Fibroblast of mammary gland (primary cell): ENCODE measurements around the gene DPYSL4.
"Not testable (repeated sequence)": the region's sequence is repeated elsewhere in the genome, so short reads cannot be mapped to it uniquely, and the experiment has no call there.

ENCODE experiments used
- DNase-seq: peaks from one replicate; pipeline ENCODE4 v3.0.0-alpha.2; 2010; ENCODE audit warnings: low read depth
- H3K4me3 ChIP-seq: 2 replicates; pipeline ENCODE4 v1.5.1; 2011; ENCODE audit warnings: low read depth, mild to moderate bottlenecking, low read length, moderate library complexity; ENCODE audit not compliant: control insufficient read depth
- TF ChIP-seq, protein P1 (sequence below): conservative IDR thresholded peaks from 2 replicates; pipeline ENCODE4 v1.5.1; 2011; ENCODE audit warnings: low read depth, low read length, inconsistent platforms; ENCODE audit not compliant: control insufficient read depth, insufficient read depth

DPYSL4 gene

DNA sequence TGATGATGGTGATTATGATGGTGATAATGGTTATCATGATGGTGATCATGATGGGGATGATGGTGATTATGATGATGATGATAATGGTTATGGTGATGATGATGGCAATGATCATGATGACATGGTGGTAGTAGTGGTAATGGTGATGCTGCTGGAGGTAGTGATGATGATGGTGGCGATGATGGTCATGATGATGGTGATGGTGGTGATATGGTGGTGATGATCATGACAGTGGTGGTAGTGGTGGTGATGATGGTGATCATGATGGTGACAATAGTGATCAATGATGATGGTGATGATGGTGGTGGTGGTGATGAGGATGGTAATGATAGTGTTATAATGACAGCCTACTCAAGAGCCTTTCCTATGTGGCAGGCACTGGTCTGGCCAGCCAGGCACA lies 31.8 kb upstream of the DPYSL4 start:
- DNase-seq, result no peak
- H3K4me3 ChIP-seq, result no peak overlapping the region
- TF ChIP-seq, protein P1, sequence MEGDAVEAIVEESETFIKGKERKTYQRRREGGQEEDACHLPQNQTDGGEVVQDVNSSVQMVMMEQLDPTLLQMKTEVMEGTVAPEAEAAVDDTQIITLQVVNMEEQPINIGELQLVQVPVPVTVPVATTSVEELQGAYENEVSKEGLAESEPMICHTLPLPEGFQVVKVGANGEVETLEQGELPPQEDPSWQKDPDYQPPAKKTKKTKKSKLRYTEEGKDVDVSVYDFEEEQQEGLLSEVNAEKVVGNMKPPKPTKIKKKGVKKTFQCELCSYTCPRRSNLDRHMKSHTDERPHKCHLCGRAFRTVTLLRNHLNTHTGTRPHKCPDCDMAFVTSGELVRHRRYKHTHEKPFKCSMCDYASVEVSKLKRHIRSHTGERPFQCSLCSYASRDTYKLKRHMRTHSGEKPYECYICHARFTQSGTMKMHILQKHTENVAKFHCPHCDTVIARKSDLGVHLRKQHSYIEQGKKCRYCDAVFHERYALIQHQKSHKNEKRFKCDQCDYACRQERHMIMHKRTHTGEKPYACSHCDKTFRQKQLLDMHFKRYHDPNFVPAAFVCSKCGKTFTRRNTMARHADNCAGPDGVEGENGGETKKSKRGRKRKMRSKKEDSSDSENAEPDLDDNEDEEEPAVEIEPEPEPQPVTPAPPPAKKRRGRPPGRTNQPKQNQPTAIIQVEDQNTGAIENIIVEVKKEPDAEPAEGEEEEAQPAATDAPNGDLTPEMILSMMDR, result no peak

DNA sequence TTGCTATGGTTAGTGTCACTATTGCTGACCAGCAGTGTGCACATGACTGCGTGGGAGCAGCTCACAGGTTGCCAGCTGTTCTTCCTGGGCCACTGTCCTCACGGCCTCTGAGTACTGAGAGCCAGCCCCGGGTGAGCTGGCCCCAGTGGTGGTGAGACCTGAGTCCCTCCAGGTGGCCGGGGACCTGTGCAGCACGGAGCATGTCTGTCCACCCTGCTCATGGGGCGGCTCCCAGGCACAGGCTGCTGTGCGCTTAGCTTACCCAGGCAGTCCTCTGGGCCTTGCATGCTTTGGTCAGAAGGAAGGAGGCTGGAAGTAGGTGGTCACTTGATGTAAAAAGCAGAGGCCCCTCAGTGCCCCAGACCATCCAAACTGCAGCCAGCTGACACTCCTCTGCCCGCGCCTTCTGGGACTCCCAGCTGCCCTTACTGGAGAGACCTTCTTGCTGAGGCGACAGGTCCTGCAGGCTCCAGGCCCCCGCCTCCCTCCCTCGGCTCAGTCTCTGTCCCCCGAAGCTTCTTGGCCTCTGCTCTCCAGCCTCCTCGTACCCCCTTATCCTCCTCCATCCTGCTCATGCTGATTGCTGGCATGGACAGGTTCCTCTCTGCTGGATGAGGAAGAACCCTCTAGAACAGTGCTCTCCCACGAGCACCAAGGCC lies 30.9 kb upstream of the DPYSL4 start:
- TF ChIP-seq, protein P1, result no peak
- DNase-seq, result no peak
- no peak overlapping the region for H3K4me3 ChIP-seq

DNA sequence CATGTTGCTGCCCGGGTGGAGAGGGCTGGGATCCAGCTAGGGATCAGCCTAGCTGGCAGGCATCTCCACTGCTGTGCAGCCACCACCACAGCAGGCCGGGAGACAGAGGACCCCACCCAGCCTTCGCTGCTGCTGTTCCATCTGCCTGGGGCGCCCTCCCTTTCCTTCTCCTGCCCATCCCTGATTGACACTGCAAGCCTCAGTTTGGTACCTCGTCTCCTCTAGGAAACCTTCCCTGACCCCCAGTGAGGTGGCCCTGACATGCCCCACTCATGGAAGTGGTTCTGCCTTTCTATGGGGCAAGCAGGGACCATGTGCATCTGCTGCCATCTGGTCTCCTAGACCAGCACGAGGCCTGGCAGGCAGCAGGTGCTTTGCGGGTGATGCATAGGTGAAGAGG lies 30.4 kb upstream of the DPYSL4 start:
- H3K4me3 ChIP-seq, result no peak overlapping the region
- TF ChIP-seq, protein P1, result no peak
- DNase-seq, result no peak

DNA sequence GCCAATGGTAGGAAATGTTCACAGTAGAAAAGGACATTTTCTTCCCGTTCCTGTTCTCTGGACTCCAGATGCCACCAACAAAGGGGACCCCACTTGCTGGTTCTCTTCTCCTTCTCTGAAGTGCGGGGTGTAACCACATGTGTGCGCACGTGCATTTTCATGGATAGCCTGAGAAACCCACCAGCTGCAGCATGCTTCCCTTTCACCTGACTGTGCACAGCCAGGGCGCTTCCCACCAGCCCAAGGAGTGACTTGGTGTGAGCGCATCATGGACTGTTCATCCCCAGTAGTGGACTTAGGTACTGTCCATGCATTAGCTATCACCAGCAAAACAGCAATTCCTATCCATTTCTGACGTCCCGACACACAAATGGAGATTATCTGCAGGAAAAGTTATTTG lies 29.6 kb upstream of the DPYSL4 start:
- no peak overlapping the region for H3K4me3 ChIP-seq
- DNase-seq, result no peak
- TF ChIP-seq, protein P1, result no peak

DNA sequence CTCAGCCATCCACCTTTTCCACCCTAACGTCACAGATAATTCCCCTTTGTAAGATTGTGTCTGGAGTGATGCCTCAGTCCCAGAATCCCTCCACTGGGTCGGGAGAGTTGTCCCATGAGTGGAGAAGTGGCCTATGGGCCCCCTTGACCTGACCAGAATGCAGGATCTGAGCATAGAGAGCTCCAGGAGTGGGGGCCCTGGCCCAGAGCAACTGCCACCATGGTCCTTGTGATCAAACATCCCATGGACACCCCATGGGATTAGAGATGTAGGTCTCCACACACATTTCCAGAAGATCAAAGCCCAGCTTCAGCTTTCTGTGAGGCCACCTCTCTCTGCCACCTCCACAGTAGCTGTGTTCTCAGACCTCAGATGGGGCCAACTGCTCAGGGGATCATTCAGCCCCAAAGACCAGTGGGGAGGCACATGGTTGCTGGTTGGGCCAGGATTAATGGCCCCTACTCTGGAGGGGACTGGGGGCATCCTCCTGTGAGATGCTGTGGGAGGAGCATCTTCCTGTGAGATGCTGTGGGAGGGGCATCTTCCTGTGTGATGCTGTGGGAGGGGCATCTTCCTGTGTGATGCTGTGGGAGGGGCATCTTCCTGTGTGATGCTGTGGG lies 28.5 kb upstream of the DPYSL4 start:
- TF ChIP-seq, protein P1, result no peak
- no peak overlapping the region for H3K4me3 ChIP-seq
- no peak for DNase-seq

DNA sequence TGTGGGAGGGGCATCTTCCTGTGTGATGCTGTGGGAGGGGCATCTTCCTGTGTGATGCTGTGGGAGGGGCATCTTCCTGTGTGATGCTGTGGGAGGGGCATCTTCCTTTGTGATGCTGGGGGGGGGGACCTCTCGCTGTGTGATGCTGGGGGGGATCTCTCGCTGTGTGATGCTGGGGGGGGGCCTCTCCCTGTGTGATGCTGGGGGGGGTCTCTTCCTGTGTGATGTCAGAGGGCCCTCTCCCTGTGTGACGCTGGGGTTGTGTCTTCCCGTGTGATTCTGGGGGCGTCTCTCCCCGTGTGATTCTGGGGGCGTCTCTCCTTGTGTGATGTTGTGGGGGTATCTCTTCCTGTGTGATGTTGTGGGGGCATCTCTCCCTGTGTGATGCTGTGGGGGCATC lies 27.9 kb upstream of the DPYSL4 start:
- H3K4me3 ChIP-seq, result no peak overlapping the region
- TF ChIP-seq, protein P1, result no peak
- DNase-seq, result no peak

DNA sequence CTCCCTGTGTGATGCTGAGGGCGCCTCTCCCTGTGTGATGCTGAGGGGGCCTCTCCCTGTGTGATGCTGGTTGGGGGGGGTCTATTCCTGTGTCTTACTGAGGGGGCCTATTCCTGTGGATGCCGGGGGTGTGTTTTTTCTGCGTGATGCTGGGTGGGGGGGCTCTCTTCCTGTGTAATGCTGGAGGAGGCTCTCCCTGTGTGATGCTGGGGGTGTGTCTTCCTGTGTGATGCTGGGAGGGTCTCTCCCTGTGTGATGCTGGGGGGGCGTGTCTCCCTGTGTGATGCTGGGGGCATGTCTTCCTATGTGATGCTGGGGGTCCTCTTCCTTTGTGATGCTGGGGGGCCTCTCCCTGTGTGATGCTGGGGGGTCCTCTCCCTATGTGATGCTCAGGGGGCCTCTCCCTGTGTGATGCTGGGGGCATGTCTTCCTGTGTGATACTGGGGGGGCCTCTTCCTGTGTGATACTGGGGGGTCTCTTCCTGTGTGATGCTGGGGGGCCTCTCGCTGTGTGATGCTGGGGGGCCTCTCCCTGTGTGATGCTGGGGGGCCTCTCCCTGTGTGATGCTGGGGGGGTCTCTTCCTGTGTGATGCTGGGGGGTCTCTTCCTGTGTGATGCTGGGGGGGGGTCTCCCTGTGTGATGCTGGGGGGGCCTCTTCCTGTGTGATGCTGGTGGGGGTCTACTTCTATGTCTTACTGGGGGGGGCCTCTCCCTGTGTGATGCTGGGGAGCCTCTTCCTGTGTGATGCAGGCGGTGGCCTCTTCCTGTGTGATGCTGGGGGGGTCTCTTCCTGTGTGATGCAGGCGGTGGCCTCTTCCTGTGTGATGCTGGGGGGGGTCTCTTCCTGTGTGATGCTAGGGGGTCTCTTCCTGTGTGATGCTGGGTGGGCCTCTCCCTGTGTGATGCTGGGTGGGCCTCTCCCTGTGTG lies 27.2 kb upstream of the DPYSL4 start:
- H3K4me3 ChIP-seq, DNase-seq: not testable (repeated sequence)

DNA sequence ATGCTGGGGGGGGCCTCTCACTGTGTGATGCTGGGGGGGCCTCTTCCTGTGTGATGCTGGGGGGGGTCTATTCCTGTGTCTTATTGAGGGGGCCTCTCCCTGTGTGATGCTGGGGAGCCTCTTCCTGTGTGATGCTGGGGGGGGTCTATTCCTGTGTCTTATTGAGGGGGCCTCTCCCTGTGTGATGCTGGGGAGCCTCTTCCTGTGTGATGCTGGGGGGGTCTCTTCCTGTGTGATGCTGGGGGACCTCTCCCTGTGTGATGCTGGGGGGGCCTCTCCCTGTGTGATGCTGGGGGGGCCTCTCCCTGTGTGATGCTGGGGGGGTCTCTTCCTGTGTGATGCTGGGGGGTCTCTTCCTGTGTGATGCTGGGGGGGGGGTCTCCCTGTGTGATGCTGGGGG lies 26.5 kb upstream of the DPYSL4 start:
- DNase-seq, H3K4me3 ChIP-seq: not testable (repeated sequence)

DNA sequence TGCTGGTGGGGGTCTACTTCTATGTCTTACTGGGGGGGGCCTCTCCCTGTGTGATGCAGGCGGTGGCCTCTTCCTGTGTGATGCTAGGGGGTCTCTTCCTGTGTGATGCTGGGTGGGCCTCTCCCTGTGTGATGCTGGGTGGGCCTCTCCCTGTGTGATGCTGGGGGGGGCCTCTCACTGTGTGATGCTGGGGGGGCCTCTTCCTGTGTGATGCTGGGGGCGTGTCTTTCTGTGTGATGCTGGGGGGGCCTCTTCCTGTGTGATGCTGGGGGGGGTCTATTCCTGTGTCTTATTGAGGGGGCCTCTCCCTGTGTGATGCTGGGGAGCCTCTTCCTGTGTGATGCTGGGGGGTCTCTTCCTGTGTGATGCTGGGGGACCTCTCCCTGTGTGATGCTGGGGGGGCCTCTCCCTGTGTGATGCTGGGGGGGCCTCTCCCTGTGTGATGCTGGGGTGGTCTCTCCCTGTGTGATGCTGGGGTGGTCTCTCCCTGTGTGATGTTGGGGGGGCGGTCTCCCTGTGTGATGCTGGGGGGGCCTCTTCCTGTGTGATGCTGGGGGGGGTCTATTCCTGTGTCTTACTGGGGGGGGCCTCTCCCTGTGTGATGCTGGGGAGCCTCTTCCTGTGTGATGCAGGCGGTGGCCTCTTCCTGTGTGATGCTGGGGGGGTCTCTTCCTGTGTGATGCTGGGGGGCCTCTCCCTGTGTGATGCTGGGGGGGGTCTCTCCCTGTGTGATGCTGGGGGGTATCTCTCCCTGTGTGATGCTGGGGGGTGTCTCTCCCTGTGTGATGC lies 25.7 kb upstream of the DPYSL4 start:
- DNase-seq, H3K4me3 ChIP-seq: not testable (repeated sequence)
